GM08714 (cell line): ENCODE measurements around the gene RPGRIP1L.
"Not testable (repeated sequence)": the region's sequence is repeated elsewhere in the genome, so short reads cannot be mapped to it uniquely, and the experiment has no call there.

Experiments
- H3K4me3 ChIP-seq: fragments of 200-500 bp; sonication (Bioruptor generic); 2 replicates; pipeline ENCODE4 v1.5.1; 2014; ENCODE audit warnings: mild to moderate bottlenecking, low read length, inconsistent platforms
- ZNF274 ChIP-seq: IDR thresholded peaks from 2 replicates; pipeline ENCODE4 v1.6.1; 2012; ENCODE audit warnings: mild to moderate bottlenecking, low read depth, low read length

The RPGRIP1L gene

GRCh38 chr16:53730693-53731092, 27.0 kb upstream of the RPGRIP1L start:
- no peak overlapping the region for H3K4me3 ChIP-seq
- no peak for TF ChIP-seq ZNF274

DNA sequence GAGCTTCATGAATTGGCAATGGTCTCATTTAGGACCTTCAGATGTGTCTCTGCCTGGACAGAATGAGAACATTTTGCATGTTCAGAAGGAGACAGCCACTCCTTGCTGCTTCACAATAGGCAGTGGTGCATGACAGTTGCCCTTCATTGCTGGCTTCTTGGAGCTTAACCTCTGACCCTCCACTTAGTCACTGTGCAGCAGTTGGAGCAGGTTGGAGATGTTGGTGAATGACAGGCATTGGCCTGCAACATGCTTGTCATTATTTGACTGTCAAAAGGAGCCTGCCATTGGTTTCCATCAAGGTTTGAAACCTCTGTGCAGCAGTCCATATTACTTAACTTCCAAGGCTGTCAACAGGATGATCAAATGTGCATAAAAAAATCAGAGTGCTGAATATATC, 23.0 kb upstream of the RPGRIP1L start:
- no peak for TF ChIP-seq ZNF274
- H3K4me3 ChIP-seq, result no peak overlapping the region

GRCh38 chr16:53721017-53721416, 17.4 kb upstream of the RPGRIP1L start:
- no peak for TF ChIP-seq ZNF274
- no peak overlapping the region for H3K4me3 ChIP-seq

DNA sequence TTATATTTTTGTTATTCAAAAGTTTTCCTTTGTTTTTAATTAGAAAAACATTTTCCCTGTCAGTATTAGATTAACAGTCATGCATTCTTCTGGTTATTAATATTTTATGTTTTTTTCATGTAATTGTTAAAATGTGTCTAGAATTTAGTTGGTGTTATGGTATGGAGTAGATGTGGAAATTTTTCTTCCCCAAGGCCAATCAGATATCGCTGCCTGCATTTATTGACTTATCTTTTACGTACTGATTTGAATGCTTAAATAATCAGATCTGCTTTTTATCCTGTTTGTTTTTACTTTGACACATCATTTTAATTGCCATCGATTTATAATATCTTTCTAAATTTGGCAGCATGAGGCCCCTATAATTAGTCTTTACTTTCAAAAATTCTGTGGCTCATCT, 13.9 kb upstream of the RPGRIP1L start:
- no peak overlapping the region for H3K4me3 ChIP-seq
- TF ChIP-seq ZNF274, result no peak

DNA sequence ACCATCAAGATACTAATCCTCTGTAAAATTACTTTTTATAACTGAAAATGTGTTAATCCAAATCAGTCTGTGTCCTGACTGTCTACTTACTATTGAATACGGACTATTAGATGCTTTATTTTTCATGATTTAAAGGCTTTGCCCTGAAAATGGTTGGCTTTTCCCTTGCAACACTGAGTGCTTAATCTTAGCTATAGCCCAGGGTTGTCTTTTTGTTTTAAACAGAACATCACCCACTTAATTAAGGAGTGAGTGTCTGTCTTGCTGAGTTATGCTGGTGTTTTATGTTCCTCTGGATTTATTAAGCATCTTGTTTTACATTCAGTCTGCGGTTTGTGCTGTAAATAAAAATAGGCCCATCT, 11.3 kb upstream of the RPGRIP1L start:
- no peak overlapping the region for H3K4me3 ChIP-seq
- no peak for TF ChIP-seq ZNF274

DNA sequence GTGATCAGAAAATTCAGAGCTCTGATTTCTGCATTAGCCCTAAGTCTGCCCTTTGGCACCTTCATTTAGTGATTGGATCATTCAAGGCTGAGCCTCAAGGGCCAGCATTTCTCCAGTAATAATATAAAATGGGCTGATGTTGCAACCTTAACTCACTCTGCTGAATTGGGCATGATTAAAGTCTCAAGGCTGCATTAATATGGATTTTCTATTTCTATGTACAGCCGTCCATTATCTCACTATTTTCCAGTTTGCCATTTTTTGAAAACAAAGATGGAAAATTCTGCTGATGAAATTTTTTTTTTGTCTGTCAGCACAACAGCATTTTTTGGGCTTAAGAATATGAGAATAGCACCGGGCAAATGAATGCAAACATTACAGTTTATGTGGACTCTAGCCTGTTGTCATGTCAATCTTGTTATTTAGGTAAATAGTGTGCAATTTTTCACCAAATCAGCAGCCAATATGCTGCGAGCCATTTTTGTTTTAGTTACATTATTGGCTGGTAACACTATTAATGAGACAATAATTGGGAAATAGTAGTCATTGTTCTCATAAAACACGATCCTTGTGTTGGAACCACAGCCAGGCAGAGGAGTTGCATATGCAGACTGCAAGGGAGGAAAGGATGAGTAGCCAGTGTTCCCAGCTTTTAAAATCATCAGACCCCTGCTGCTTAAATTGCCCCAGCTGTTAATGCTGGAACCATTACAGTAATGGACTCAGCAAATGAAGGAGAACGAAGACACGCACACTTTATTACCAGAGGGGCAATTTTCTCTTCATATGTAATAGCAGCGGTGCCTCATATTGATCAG, 10.8 kb upstream of the RPGRIP1L start:
- no peak for TF ChIP-seq ZNF274
- no peak overlapping the region for H3K4me3 ChIP-seq

- no peak overlapping the region for H3K4me3 ChIP-seq
- no peak for TF ChIP-seq ZNF274
Observed at GRCh38 chr16:53713403-53714204, 9.9 kb upstream of the RPGRIP1L start.

- H3K4me3 ChIP-seq, result no peak overlapping the region
- no peak for TF ChIP-seq ZNF274
Observed at GRCh38 chr16:53712065-53712464, 8.4 kb upstream of the RPGRIP1L start.

- H3K4me3 ChIP-seq, result no peak overlapping the region
- TF ChIP-seq ZNF274, result no peak
Observed at GRCh38 chr16:53711390-53711789, 7.7 kb upstream of the RPGRIP1L start.

GRCh38 chr16:53708490-53708889, 4.8 kb upstream of the RPGRIP1L start:
- no peak overlapping the region for H3K4me3 ChIP-seq
- TF ChIP-seq ZNF274, result no peak

DNA sequence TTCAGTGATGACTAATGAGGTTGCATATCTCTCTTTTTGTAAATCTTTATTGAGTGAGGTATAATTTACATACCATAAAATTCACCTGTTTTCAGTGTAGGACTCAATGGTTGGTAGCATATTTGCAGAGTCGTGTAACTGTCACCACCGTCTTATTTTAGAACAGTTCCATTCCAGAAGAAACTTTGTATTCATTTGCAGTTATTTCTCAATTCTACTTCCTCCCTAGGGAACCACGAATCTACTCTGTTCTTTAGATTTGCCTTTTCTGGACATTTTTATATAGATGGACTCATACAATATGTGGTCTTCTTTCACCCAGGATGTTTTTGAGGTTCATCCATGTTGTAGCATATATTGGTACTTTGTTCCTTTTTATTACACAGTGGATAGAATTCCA, 4.0 kb upstream of the RPGRIP1L start:
- H3K4me3 ChIP-seq, result no peak overlapping the region
- TF ChIP-seq ZNF274, result no peak

- H3K4me3 ChIP-seq, result peak overlapping the region; percentile 99
- TF ChIP-seq ZNF274, result no peak
Observed at GRCh38 chr16:53704445-53704813, 770 bp upstream of the RPGRIP1L start.

- not testable (repeated sequence) for H3K4me3 ChIP-seq
Observed at GRCh38 chr16:53698271-53698670, 5.4 kb downstream of the RPGRIP1L start.

GRCh38 chr16:53695070-53695469, 8.6 kb downstream of the RPGRIP1L start:
- TF ChIP-seq ZNF274, result no peak
- no peak overlapping the region for H3K4me3 ChIP-seq

GRCh38 chr16:53693320-53693719, 10.3 kb downstream of the RPGRIP1L start:
- TF ChIP-seq ZNF274, result no peak
- no peak overlapping the region for H3K4me3 ChIP-seq
